Measurements from ENCODE around the gene LRP5.
"Not testable (repeated sequence)": the region's sequence is repeated elsewhere in the genome, so short reads cannot be mapped to it uniquely, and the experiment has no call there.

Gene LRP5

DNA sequence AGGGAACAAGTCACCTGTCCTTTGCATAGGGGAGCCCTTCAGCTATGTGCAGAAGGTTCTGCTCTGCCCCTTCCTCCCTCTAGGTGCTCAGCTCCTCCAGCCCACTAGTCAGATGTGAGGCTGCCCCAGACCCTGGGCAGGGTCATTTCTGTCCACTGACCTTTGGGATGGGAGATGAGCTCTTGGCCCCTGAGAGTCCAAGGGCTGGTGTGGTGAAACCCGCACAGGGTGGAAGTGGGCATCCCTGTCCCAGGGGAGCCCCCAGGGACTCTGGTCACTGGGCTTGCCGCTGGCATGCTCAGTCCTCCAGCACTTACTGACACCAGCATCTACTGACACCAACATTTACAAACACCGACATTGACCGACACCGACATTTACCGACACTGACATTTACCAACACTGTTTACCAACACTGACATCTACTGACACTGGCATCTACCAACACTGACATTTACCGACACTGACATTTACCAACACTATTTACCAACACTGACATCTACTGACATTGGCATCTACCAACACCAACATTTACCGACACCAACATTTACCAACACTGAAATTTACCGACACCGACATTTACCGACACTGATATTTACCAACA, 76.3 kb downstream of the LRP5 start:
- DNase-seq: no peak

DNA sequence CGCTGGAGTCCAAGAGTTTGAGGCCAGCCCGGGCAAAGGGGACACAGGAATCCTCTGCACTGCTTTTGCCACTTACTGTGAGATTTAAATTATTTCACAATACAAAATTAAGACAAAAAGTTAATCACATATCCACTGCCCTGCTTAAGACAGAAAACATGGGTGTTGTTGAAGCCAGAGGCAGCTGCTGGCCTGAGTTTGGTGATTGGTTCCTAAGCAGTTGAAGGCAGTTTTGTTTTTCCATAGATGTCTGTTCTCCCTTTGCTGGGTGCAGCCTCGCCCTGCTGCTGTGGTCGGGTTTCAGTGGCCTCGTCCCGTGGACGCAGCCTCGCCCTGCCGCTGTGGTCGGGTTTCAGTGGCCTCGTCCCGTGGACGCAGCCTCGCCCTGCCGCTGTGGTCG, 77.9 kb downstream of the LRP5 start:
- DNase-seq: no peak

DNA sequence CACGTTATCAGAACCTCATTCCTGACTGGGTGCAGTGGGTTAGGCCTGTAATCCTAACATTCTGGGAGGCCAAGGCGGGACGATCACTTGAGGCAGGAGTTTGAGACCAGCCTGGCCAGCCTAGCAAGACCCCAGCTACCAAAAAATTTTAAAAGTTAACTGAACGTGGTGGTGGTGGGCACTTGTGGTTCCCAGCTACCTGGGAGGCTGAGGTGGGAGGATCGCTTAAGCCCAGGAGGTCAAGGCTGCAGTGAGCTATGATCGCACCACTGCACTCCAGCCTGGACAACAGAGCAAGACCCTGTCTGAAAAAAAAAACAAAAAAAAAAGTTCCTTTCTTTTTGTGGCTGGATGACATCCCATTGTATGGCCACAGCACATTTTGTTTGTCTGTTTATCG, 80.4 kb downstream of the LRP5 start:
- no peak for DNase-seq

DNA sequence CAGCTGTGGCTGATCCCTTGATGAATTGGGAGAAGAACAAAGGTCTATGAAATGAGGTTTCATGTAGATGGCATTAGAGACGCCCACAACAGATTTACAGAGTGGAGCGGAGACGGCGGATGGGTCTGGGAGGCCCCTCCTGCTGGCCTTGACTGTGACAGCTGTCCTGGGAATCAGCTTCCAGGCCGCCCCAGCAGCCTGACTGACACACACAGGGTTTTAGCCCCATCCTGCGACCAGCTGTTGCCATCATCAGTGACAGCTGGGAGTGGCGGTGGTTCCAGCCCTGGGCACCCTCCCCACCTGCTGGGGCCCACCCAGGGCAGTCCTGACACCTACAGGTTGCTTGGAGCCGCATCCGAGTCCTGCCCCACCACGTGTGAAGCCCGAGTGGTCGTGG, 84.1 kb downstream of the LRP5 start:
- no peak for DNase-seq

DNA sequence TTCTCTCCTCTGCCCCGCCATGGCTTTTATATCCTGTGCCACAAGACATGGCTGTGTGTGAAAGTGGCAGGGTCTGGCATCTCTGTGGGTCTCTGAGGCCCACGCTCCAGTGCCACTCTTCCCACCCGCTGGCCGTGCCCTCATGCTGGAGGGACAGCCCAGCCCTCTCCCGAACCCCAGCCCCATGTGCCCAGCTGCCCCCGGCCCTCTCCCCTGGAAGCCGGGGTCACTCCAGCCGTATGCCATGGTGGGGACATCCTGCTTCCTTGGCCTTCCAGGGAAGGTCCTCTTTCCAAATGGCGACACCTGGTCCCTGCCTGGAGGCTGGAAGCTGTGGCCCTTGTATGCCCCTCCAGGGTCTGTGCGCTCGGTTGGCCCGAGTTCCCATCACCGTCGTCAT, 84.9 kb downstream of the LRP5 start:
- no peak for DNase-seq

DNA sequence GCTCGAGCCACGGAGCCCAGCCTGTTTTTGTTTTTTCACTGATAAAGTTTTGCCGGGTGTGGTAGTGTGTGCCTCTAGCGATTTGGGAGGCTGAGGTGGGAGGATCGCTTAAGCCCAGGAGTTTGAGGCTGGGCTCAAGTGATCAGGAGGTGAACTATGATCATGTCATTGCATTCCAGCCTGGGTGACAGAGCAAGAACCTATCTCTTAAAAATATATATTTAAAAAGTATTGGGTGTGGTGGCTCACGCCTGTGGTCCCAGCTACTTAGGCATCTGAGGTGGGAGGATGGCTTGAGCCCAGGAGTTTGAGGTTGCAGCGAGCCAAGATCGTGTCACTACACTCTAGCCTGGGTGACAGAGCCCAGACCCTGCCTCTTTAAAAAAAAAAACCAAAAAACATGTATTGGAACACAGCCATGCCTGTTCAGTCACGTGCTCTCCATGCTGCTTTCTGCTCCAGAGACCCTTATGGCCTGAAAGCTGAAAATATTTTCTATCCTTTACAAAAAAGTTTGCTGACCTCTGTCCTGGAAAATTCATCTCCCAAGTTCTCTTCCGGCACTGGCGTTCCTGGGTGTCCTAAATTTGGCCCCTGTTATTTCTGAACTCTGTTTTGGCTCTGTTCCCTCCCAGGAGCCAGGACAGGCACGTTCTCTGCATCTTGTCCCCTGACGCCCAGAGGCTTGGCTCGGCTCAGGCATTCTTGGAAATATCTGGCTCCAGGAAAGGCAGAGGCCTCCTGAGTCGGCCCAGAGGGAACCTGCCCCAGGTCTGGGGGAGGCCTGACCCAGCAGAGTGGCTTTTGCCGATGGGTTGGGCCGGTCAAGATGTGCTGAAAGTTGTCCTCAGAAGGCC, 86.8 kb downstream of the LRP5 start:
- no peak for DNase-seq

DNA sequence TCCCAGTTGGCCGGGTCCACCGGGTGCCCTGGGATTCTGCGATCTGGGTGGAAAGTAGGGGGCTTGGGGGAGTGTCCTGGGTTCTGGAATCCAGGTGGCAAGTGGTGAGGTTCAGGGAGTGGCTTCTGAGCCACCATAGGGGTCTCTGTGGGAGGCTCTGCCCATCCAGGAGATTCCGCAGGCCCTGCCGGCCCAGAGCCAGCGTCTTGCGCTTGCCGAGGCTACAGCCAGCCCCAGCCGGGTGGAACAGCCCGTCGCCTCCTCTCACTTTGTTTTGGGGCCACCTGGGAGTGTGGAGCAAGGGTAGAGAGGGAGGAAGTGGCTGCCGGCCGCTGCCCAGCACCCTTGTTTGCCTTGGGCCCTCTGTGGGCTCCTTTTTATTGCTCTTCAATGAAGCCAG, 87.5 kb downstream of the LRP5 start:
- no peak for DNase-seq

DNA sequence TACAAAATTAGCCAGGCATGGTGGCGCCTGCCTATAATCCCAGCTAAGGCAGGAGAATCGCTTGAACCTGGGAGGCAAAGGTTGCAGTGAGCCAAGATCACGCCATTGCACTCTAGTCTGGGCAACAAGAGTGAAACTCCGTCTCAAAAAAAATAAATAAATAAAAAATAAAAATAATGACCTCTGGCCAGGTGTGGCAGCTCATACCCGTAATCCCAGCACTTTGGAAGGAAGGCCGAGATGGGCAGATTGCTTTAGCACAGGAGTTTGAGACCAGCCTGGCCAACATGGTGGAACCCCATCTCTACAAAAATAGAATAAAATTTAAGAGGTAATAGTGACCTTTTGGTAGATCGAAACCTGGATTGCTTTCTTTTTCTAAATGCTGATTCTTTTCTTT, 88.2 kb downstream of the LRP5 start:
- DNase-seq: not testable (repeated sequence)

DNA sequence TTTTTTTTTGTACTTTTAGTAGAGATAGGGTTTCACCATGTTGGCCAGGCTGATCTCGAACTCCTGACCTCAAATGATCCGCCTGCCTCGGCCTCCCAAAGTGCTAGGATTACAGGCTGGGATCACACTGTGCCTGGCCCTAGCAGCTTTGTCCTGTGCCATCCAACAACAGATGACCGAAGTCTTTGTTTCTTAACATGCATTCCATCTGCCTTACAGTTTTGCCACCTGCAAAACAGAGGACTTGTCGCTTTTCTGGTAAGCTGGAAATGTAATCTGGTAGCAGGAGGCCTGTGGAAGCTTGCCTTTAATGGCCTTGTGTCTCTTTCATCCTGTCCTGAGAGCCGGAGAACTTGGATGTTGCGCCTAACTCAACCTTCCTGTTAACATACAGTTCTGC, 89.5 kb downstream of the LRP5 start:
- no peak for DNase-seq

DNA sequence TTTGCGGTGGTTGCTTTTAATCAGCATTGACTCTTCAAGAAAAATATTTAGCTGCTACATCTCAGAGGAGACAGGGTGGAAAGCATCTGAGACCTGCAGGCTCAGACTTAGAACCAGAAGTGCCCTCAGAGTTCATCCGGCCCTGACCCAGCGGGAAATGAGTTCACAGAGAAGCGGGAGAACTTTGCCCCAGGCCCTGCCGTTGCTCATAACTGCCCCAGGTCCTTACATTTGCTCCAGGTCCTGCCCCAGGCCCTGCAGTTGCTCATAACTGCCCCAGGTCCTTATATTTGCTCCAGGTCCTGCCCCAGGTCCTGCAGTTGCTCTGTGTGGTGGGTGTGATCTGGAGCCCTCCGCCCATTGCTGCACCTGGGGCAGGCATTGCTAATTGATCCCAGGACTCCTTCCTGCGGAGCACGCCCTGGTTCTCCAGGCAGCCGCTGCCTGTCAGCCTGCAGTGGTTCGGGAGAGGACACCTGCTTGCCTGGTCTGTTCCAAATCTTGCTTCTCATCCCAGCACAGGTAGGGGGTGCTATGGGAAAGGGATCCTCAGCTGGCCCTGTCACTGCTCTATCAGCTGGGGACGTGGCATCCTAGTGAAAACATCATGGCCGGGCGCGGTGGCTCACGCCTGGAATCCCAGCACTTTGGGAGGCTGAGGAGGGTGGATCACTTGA, 90.1 kb downstream of the LRP5 start:
- no peak for DNase-seq

DNA sequence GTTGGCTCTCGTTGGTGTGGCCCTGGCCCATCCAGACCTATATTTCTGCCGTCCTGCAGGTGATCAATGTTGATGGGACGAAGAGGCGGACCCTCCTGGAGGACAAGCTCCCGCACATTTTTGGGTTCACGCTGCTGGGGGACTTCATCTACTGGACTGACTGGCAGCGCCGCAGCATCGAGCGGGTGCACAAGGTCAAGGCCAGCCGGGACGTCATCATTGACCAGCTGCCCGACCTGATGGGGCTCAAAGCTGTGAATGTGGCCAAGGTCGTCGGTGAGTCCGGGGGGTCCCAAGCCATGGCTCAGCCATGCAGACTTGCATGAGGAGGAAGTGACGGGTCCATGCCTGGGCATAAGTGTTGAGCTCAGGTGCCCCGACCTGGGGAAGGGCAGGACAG, 91.0 kb downstream of the LRP5 start:
- DNase-seq: no peak

DNA sequence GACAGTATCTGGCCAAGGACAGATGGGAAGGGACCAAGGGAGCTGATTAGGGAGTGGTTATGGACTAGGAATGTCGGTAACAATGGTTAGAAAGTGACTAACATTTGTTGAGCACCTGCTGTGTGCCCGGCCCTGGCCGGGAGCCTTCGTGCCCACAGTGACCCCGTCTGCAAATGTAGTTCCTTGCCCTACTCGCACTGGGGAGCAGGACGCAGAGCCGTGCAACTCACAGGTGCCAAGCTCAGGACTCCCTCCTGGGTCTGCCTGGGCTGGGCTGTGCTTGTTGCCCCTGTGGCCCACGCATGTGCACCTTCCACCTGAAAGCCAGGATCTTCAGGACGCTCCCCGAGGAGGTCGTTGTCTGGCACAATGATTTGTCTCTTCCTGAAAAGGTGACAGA, 91.4 kb downstream of the LRP5 start:
- no peak for DNase-seq

DNA sequence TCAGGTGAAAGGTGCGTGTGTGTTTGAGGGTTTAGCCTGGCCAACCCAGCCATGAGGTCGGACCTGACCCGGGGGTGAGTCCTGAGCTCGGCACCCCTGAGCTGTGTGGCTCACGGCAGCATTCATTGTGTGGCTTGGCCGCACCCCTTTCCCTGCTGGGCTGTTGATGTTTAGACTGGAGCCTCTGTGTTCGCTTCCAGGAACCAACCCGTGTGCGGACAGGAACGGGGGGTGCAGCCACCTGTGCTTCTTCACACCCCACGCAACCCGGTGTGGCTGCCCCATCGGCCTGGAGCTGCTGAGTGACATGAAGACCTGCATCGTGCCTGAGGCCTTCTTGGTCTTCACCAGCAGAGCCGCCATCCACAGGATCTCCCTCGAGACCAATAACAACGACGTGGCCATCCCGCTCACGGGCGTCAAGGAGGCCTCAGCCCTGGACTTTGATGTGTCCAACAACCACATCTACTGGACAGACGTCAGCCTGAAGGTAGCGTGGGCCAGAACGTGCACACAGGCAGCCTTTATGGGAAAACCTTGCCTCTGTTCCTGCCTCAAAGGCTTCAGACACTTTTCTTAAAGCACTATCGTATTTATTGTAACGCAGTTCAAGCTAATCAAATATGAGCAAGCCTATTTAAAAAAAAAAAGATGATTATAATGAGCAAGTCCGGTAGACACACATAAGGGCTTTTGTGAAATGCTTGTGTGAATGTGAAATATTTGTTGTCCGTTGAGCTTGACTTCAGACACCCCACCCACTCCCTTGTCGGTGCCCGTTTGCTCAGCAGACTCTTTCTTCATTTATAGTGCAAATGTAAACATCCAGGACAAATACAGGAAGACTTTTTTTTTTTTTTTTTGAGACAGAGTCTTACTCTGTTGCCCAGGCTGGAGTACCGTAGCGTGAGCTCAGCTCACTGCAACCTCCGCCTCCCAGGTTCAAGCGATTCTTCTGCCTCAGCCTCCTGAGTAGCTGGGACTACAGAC, 94.2 kb downstream of the LRP5 start:
- no peak for DNase-seq

DNA sequence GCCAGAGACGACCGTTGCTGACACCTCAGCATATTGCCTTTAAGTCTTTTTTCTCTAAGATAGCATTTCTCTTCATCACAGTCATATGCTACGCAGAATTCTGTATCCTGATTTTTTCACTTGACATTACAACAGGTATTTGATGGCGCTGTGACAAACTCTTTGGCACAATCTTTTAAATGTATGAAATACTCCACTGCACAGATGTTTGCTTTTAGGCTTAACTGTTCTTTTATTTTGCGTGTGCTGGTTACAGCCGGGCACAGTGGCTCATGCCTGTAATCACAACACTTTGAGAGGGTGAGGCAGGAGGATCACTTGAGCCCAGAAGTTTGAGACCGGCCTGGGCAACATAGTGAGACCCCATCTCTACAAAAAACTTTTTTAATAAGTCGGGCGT, 96.1 kb downstream of the LRP5 start:
- DNase-seq: no peak

DNA sequence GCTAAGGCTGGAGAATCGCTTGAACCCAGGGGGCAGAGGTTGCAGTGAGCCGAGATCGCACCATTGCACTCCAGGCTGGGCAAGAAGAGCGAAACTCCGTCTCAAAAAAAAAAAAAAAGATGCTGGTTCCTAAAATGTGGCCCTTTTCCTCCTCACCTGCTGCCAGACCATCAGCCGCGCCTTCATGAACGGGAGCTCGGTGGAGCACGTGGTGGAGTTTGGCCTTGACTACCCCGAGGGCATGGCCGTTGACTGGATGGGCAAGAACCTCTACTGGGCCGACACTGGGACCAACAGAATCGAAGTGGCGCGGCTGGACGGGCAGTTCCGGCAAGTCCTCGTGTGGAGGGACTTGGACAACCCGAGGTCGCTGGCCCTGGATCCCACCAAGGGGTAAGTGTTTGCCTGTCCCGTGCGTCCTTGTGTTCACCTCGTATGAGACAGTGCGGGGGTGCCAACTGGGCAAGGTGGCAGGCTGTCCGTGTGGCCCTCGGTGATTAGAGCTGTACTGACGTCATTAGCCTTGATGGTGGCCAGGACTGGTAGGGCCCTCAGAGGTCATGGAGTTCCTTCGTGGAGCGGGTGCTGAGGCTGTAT, 97.5 kb downstream of the LRP5 start:
- no peak for DNase-seq

DNA sequence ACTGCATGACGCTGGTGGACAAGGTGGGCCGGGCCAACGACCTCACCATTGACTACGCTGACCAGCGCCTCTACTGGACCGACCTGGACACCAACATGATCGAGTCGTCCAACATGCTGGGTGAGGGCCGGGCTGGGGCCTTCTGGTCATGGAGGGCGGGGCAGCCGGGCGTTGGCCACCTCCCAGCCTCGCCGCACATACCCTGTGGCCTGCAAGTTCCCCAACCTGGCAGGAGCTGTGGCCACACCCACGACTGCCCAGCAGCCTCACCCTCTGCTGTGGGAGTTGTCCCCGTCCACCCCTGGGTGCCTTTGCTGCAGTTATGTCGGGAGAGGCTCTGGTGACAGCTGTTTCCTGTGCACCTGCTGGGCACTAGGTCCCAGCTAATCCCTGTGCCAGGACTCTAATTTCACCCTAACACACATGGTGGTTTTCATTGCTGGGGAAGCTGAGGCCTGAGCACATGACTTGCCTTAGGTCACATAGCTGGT, 99.2 kb downstream of the LRP5 start:
- no peak for DNase-seq

DNA sequence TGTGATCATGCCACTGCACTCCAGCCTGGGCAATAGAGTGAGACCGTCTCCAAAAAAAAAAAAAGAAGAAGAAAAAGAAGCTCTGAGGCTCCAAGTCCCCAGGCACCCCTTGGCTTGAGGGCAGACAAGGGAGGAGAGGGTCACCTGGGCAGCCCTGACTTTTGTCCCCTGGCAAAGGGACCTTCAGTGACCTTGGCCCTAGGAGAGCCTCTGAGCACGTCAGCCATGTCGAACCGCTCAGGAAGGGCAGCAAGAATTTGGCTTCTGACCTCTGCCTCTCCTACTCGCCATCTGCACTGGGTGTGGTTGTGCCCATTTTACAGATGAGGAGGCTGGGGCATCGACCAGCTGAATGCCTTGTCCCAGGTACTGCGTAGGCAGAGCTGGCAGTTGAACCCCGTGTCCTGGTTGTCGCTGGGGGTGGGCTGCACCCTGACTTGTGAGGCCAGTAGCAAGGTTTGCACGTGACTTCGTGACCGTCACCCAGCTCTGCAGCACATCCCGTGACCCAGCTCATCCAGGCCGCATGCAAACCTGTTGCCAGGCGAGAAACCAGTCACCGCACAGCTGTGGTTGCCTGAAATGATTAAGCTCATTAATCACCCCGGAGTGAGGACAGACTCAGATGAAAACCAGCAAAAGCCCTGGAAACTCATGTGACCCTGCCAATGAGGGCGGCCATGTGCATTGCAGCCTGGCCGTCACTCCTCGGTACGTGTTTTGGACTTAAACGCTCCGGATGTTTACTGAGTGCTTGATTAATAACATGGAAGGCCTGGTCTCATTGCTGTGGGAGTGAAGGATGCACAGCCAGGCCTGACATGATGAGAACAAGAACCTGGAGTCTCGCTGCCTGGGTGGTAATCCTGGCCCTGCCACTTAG, 100.4 kb downstream of the LRP5 start:
- DNase-seq: peak in 1 of 51 donors; percentile 19

DNA sequence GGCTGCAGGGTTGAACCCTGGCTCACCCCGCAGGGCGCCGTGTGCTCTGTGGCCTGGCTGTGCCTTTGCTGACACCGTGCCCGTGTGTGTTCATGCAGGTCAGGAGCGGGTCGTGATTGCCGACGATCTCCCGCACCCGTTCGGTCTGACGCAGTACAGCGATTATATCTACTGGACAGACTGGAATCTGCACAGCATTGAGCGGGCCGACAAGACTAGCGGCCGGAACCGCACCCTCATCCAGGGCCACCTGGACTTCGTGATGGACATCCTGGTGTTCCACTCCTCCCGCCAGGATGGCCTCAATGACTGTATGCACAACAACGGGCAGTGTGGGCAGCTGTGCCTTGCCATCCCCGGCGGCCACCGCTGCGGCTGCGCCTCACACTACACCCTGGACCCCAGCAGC, 101.2 kb downstream of the LRP5 start:
- DNase-seq: no peak

DNA sequence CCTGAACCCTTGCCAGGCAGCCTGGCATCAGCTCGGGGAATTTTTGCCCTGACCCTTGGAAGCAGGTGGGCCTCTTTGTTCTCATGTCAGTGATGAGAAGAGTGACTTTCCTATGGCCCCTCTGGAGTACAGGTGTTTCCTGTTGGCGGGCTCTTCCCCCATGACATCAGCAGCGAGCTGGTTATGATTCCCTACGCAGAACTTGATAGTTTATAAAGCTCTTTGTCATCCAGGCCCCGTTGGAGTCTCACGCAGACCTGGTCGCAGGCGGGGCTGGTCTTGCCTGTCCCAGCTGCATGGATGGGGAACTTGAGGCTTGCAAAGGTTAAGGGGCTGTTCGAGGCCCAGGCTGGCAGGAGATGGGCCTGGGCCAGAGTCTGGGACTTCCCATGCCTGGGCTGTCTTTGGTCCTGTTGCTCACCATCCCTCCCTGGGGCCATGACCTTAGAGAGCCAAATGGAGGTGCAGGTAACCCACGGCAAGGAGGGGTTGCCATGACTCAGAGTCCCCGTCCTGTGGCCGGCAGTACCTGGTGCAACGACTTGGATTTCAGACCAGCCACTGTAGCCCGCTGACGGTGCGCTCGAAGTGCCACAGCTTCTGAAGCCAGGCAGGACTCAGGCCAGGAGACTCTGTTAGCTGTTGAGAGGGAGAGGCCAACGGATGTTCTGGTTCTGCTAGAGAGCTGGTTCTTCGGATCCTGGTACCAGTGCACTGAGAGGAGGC, 102.3 kb downstream of the LRP5 start:
- no peak for DNase-seq

All from hypothalamus (tissue), 51 donors.